Stimulated activated CD4-positive, alpha-beta T cell treated with anti-CD3 and anti-CD28 coated beads, Interleukin-1b, Interleukin-23, amount 100 ng/mL, for 24 hours (primary cell): Measurements from ENCODE around the gene OGN.
"Not testable (repeated sequence)": the region's sequence is repeated elsewhere in the genome, so short reads cannot be mapped to it uniquely, and the experiment has no call there.

ENCODE experiments used
- DNase-seq, 4 experiments: peaks; one replicate each; pipeline ENCODE4 v3.0.0-alpha.2; 2020; ENCODE audit warnings: low read depth in 4 of 4, low spot score in 1 of 4

The OGN gene

GRCh38 chr9:92404042-92404836, at the start of gene OGN:
Gene OGN, minus strand, starts transcription at chr9:92404578. Its CDS starts 1,171 bp downstream, at chr9:92403407.
- no peak for DNase-seq

GRCh38 chr9:92446536-92446935, 42.2 kb upstream of the OGN start:
- DNase-seq: no peak

- DNase-seq: no peak
Measured at GRCh38 chr9:92444841-92445240, 40.5 kb upstream of the OGN start.

- no peak for DNase-seq
Measured at GRCh38 chr9:92440751-92441046, 36.3 kb upstream of the OGN start.

GRCh38 chr9:92439921-92440750, 35.8 kb upstream of the OGN start:
- DNase-seq: no peak

- no peak for DNase-seq
Measured at GRCh38 chr9:92438900-92439526, 34.6 kb upstream of the OGN start.

GRCh38 chr9:92435263-92435662, 30.9 kb upstream of the OGN start:
- DNase-seq: no peak

GRCh38 chr9:92432972-92433548, 28.7 kb upstream of the OGN start:
- no peak for DNase-seq

GRCh38 chr9:92432350-92432749, 28.0 kb upstream of the OGN start:
- no peak for DNase-seq

GRCh38 chr9:92429836-92430235, 25.5 kb upstream of the OGN start:
- DNase-seq: no peak

GRCh38 chr9:92426501-92427145, 22.2 kb upstream of the OGN start:
- no peak for DNase-seq

- no peak for DNase-seq
Measured at GRCh38 chr9:92425474-92425873, 21.1 kb upstream of the OGN start.

GRCh38 chr9:92424340-92424739, 20.0 kb upstream of the OGN start, which contains the start of gene OMD:
Gene OMD, minus strand, starts transcription at chr9:92424471. Its CDS starts 6,913 bp downstream, at chr9:92417558.
- no peak for DNase-seq

- DNase-seq: no peak
Measured at GRCh38 chr9:92423612-92424011, 19.2 kb upstream of the OGN start.

GRCh38 chr9:92422611-92423338, 18.4 kb upstream of the OGN start:
- no peak for DNase-seq

GRCh38 chr9:92414566-92414965, 10.2 kb upstream of the OGN start:
- DNase-seq: no peak

- not testable (repeated sequence) for DNase-seq
Measured at GRCh38 chr9:92411157-92411556, 6.8 kb upstream of the OGN start.

GRCh38 chr9:92408747-92409478, 4.5 kb upstream of the OGN start:
- DNase-seq: no peak

- DNase-seq: no peak
Measured at GRCh38 chr9:92407818-92408217, 3.4 kb upstream of the OGN start.

GRCh38 chr9:92406477-92406876, 2.1 kb upstream of the OGN start:
- no peak for DNase-seq
